Measurements from ENCODE around the gene SPATA33.
A peak's percentile ranks its signal among the peaks of the same experiment; 100 is the strongest.

The SPATA33 gene

GRCh38 chr16:89657442-89658220 lies at the start of gene SPATA33, which contains the start of gene CHMP1A:
TSS of gene SPATA33 (plus strand) at chr16:89657836. CDS start at chr16:89657912, 76 bp downstream.
TSS of gene CHMP1A (minus strand) at chr16:89657708. CDS start at chr16:89657588, 120 bp downstream.
- H3K4me3 ChIP-seq (ENCODE audit: low read length) = peak within 1 kb of the TSS; percentile 95
- DNase-seq (ENCODE audit: low read depth) = peak; percentile 87
- TF ChIP-seq, protein P1, sequence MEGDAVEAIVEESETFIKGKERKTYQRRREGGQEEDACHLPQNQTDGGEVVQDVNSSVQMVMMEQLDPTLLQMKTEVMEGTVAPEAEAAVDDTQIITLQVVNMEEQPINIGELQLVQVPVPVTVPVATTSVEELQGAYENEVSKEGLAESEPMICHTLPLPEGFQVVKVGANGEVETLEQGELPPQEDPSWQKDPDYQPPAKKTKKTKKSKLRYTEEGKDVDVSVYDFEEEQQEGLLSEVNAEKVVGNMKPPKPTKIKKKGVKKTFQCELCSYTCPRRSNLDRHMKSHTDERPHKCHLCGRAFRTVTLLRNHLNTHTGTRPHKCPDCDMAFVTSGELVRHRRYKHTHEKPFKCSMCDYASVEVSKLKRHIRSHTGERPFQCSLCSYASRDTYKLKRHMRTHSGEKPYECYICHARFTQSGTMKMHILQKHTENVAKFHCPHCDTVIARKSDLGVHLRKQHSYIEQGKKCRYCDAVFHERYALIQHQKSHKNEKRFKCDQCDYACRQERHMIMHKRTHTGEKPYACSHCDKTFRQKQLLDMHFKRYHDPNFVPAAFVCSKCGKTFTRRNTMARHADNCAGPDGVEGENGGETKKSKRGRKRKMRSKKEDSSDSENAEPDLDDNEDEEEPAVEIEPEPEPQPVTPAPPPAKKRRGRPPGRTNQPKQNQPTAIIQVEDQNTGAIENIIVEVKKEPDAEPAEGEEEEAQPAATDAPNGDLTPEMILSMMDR (IDR thresholded peaks at IDR 0.05; ENCODE audit: insufficient read depth, low read depth, low read length, missing control alignments) = no peak

GRCh38 chr16:89607937-89608740 lies 49.5 kb upstream of the SPATA33 start:
- DNase-seq (ENCODE audit: low read depth) = no peak
- TF ChIP-seq, protein P1 (IDR thresholded peaks at IDR 0.05; ENCODE audit: insufficient read depth, low read depth, low read length, missing control alignments) = no peak
- H3K4me3 ChIP-seq (ENCODE audit: low read length) = no peak overlapping the region

DNA sequence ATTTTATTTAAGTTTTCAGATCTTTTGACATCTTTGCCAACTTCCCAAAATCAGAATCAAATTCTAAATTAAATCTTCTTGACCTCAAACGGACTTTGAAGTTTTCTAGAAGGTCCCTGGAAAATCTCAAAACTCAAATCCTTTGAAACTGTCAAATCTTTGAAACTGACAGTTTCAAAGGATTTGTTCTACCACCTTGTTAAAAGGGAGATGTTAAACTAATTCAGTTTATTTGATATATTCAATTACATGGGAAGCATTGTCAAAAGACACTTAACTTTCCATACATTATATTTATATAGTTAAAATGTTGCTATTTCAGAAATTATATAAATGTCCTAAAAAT lies 47.6 kb upstream of the SPATA33 start:
- TF ChIP-seq, protein P1 (IDR thresholded peaks at IDR 0.05; ENCODE audit: insufficient read depth, low read depth, low read length, missing control alignments) = no peak
- no peak for DNase-seq (ENCODE audit: low read depth)
- H3K4me3 ChIP-seq (ENCODE audit: low read length) = no peak overlapping the region

DNA sequence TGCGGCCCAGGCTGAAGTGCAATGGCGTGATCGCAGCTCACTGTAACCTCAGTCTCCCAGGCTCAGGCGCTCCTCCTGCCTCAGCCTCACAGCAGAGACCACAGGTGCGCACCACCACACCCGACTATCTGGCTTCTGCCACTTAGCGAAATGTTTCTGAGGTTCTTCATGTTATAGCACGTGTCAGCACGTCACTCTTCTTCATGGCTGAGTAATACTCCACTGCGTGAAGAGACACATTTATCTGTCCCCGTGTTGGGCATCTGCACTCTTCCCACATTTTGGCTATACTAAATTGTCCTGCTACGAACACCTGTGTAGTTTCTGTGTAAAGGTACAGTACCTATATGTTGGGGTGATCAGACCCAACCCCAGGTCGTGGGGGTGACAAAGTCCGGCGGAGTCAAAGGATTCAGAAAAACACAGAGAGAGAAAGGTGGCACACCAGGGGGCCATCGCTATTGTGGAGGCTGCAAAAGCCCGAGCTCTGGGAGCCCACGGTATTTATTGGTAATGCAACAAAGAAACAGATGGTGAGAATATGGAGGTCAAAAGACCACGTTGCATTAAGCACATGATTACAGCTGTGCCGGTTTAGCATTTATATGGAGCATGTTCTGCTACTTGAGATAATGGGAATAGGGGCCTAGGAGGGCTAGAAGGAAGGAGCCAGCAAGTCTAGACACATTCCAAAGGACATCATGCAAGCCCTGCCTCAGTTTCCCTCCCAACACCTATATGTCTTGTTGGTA lies 45.0 kb upstream of the SPATA33 start:
- TF ChIP-seq, protein P1 (IDR thresholded peaks at IDR 0.05; ENCODE audit: insufficient read depth, low read depth, low read length, missing control alignments) = no peak
- DNase-seq (ENCODE audit: low read depth) = no peak
- no peak overlapping the region for H3K4me3 ChIP-seq (ENCODE audit: low read length)

DNA sequence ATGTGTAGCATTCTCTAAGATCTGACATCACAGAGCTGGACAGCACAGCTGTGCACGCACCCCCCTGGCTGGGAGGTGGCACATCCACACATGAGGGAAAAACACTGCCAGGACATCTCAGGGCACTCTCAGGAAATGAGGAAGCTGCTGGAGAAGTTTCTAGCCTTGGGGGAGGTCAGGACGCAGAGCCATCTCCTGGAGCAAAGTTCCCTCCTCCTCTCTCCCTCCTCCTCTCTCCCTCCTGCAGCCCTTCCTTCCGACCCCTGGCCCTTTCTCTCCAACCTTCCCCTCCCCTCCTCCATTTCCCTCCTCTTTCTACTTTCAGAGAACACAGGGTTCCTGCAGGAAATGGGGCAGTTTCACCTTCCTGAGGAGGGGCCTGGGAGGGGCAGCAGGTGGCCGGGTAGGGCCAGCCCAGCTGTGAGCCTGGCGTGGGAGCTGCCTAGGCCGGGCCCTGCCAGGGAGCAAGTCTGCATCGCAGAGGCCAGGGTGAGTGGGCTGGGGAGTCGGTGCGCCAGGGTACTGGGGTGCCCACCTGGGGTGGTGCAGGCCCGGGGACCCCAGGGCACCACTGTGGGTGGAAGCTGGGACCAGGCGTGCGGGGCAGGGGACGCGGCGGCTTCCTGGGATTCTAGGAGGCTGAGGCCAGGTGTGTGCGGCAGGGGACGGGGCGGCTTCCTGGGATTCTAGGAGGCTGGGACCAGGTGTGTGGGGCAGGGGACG lies 44.2 kb upstream of the SPATA33 start, which contains the start of gene DPEP1:
Gene DPEP1, plus strand, starts transcription at position 412 of the 723 bp plus-strand sequence. CDS start 16,769 bp downstream, outside the sequence.
- DNase-seq (ENCODE audit: low read depth) = no peak
- H3K4me3 ChIP-seq (ENCODE audit: low read length) = no peak within 1 kb of the TSS
- TF ChIP-seq, protein P1 (IDR thresholded peaks at IDR 0.05; ENCODE audit: insufficient read depth, low read depth, low read length, missing control alignments) = no peak

GRCh38 chr16:89613954-89614459 lies 43.6 kb upstream of the SPATA33 start:
- TF ChIP-seq, protein P1 (IDR thresholded peaks at IDR 0.05; ENCODE audit: insufficient read depth, low read depth, low read length, missing control alignments) = no peak
- no peak overlapping the region for H3K4me3 ChIP-seq (ENCODE audit: low read length)
- no peak for DNase-seq (ENCODE audit: low read depth)

Data from epithelial cell of esophagus (primary cell).